NCI-H1105 (cell line): ENCODE results near the gene PTPN23.
"Not testable (repeated sequence)": the region's sequence is repeated elsewhere in the genome, so short reads cannot be mapped to it uniquely, and the experiment has no call there.

ENCODE experiments used
- DNase-seq: peaks from one replicate; lab custom pipeline; 2025; lab: John Stamatoyannopoulos, UW

PTPN23 gene

DNA sequence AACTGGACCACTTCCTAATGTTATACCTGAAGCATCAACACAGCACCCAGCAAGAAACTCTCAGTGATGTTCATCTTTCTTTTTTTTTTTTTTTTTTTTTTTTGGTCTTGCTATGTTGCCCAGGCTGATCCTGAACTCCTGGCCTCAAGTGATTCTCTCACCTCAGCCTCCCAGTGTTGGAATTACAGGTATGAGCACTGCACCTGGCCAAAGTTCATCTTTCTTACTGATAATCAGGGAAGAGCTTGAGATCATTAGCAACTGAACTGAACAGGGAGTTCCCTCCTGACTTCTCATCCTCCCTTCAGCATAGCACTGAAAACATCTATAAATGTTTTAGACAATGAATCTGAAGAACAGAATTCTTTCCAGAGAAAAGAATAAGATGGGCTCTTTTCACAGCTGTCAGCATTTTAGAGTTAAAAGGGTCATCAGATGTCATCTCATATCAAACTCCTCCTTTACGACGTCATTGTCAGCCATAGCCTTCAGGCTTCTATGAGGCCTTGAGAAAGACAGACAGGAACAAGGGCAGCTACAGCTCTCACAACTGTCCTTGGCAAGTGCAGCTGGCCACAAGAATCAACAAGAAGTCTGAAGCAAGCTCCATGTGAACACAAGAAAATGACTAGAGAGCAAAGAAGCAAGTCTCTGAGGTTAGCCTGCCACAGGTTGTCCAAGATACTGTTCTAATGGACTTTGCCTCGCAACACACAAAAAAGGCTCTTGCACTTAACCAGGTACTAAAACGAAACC lies 61.2 kb downstream of the PTPN23 start:
- no peak for DNase-seq

- no peak for DNase-seq
Measured at GRCh38 chr3:47443611-47443995, 62.8 kb downstream of the PTPN23 start.

DNA sequence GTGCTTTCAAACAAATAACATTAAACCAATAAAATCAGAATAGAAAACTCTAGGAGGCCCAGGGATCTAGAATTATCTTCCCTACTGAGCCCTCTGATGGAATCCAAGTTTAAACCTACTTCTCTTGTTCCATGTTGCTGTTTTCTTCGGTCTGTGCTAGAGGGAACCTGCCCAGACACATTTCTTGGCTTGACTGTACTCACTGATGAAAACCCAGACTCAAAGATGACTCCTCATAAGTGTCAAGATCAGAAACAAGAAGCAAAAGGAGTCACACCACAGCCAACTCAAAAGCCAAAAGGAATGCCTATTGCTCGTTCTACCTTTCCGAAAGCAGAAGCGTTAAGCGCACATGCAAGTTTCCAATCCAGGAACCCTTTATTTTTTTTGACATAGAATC lies 63.3 kb downstream of the PTPN23 start:
- no peak for DNase-seq

DNA sequence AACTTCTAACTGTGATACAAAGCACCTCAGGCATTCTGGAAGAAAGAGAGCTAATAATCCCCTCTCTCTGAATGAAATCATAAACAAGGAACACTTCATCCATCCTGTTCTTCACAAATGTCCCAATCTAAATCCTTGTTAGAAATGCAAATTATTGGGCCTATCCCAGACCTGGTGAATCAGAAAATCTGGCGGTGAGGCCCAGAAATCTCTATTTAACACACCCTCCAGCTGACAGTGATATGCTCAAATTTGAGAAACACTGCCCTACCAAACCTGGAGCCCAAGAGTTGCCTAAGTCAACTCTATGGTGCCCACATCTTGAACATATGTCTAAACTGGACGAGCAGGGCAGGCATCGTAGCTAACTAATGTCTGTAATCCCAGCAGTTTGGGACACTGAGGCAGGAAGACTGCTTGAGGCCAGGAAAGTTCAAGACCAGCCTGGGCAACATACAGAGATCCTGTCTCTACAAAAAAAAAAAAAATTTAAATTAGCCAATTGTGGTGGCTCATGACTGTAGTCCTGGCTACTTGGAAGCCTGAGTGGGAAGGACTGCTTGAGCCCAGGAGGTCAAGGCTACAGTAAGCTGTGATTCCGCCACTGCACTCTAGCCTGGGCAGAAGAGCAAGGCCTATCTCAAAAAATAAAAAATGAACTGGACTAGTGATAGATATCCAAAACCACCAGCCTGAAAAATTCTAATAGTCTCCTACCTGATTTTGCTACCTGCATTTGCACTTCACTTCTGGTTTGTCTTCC lies 71.8 kb downstream of the PTPN23 start:
- no peak for DNase-seq

GRCh38 chr3:47455806-47456452 lies 75.1 kb downstream of the PTPN23 start:
- DNase-seq: no peak

GRCh38 chr3:47456984-47457383 lies 76.2 kb downstream of the PTPN23 start:
- DNase-seq: no peak

- DNase-seq: not testable (repeated sequence)
Measured at GRCh38 chr3:47459534-47460085, 78.8 kb downstream of the PTPN23 start.
